CD14-positive monocyte (primary cell): ENCODE measurements around the gene LRRC45. TPM values are rescaled to one million over a fixed set of nuclear protein-coding genes. Genes with fewer than 3 reads are reported as not detected.
"Not testable (repeated sequence)": the region's sequence is repeated elsewhere in the genome, so short reads cannot be mapped to it uniquely, and the experiment has no call there.

Experiments used
- DNase-seq, 3 donors: peaks; one replicate each; pipeline ENCODE4 v3.0.0-alpha.2; 2011 to 2022
- H2AFZ ChIP-seq: 2 replicates; pipeline ENCODE4 v1.6.0; 2012; ENCODE audit warnings: mild to moderate bottlenecking, low read depth, low read length, inconsistent platforms; ENCODE audit not compliant: insufficient read depth, poor library complexity, severe bottlenecking
- H3K27ac ChIP-seq, 2 donors: 1 replicate in 1 of 2; 2 replicates in 1 of 2; pipeline ENCODE4 v1.5.1; 2012 to 2013; ENCODE audit warnings: low read length in 2 of 2, control low read depth in 1 of 2, inconsistent platforms in 1 of 2, low read depth in 1 of 2, mild to moderate bottlenecking in 1 of 2
- H3K27me3 ChIP-seq, 2 donors: one replicate each; pipeline versions ENCODE4 v1.6.0 to v1.6.1; 2011 to 2013; ENCODE audit warnings: low read length in 2 of 2; ENCODE audit not compliant: control insufficient read depth in 2 of 2, insufficient read depth in 2 of 2
- H3K36me3 ChIP-seq, 2 donors: replicated peaks in 1 of 2; 1 replicate in 1 of 2; 2 replicates in 1 of 2; pipeline versions ENCODE4 v1.5.1 to v1.6.1; 2012 to 2013; ENCODE audit warnings: low read length in 2 of 2, control low read depth in 1 of 2, inconsistent platforms in 1 of 2, mild to moderate bottlenecking in 1 of 2; ENCODE audit not compliant: insufficient read depth in 2 of 2, control insufficient read depth in 1 of 2
- H3K4me1 ChIP-seq, 2 donors: 1 replicate in 1 of 2; 2 replicates in 1 of 2; pipeline versions ENCODE4 v1.5.1 to v1.6.1; 2012 to 2013; ENCODE audit warnings: low read length in 2 of 2, control low read depth in 1 of 2, inconsistent platforms in 1 of 2, mild to moderate bottlenecking in 1 of 2, moderate library complexity in 1 of 2; ENCODE audit not compliant: insufficient read depth in 2 of 2, control insufficient read depth in 1 of 2
- H3K4me2 ChIP-seq: replicated peaks from 2 replicates; pipeline ENCODE3; 2012; ENCODE audit warnings: low read length, moderate library complexity, mild to moderate bottlenecking; ENCODE audit not compliant: poor library complexity, severe bottlenecking; ENCODE audit errors: extremely low read depth
- H3K4me3 ChIP-seq, 3 experiments: fragments of 200-600 bp in 1 of 3; sonication (generic) in 1 of 3; replicated peaks in 1 of 3; 1 replicate in 2 of 3; 2 replicates in 1 of 3; pipeline ENCODE4 v1.5.1; 2011 to 2013; ENCODE audit warnings: low read length in 3 of 3, mild to moderate bottlenecking in 3 of 3, control low read depth in 2 of 3, low read depth in 2 of 3, inconsistent platforms in 1 of 3, moderate library complexity in 1 of 3
- H3K79me2 ChIP-seq: 2 replicates; pipeline ENCODE4 v1.6.0; 2012; ENCODE audit warnings: mild to moderate bottlenecking, control low read depth, inconsistent platforms, low read length, moderate library complexity; ENCODE audit not compliant: insufficient read depth
- H3K9ac ChIP-seq: 2 replicates; pipeline ENCODE4 v1.6.0; 2017; ENCODE audit warnings: low read length, mild to moderate bottlenecking; ENCODE audit not compliant: insufficient read depth, poor library complexity, severe bottlenecking
- H3K9me3 ChIP-seq, 2 donors: replicated peaks in 1 of 2; 1 replicate in 1 of 2; 2 replicates in 1 of 2; pipeline versions ENCODE4 v1.5.1 to v1.6.1; 2012 to 2013; ENCODE audit warnings: low read length in 2 of 2, control low read depth in 1 of 2; ENCODE audit not compliant: control insufficient read depth in 1 of 2, insufficient read depth in 1 of 2
- H4K20me1 ChIP-seq: 2 replicates; pipeline ENCODE4 v1.6.0; 2012; ENCODE audit warnings: mild to moderate bottlenecking, low read length, control low read depth, moderate library complexity; ENCODE audit not compliant: insufficient read depth
- H3K27ac Mint-ChIP-seq, 7 donors: one replicate each; pipeline ENCODE4 v1.8.0; 2020; ENCODE audit warnings: mild to moderate bottlenecking in 7 of 7, mixed read lengths in 7 of 7, moderate library complexity in 6 of 7, inconsistent platforms in 2 of 7
- H3K27me3 Mint-ChIP-seq, 3 donors: one replicate each; pipeline ENCODE4 v1.8.0; 2021 to 2022; ENCODE audit warnings: low read depth in 3 of 3, mild to moderate bottlenecking in 3 of 3, mixed read lengths in 3 of 3, moderate library complexity in 3 of 3, inconsistent platforms in 1 of 3
- H3K36me3 Mint-ChIP-seq, 2 donors: one replicate each; pipeline ENCODE4 v1.8.0; 2020; ENCODE audit warnings: mixed read lengths in 2 of 2, inconsistent platforms in 1 of 2, mild to moderate bottlenecking in 1 of 2
- H3K4me1 Mint-ChIP-seq: one replicate; pipeline ENCODE4 v1.8.0; 2020; ENCODE audit warnings: mild to moderate bottlenecking, mixed read lengths
- H3K4me3 Mint-ChIP-seq, 2 donors: one replicate each; pipeline ENCODE4 v1.8.0; 2020; ENCODE audit warnings: mild to moderate bottlenecking in 2 of 2, mixed read lengths in 2 of 2, moderate library complexity in 1 of 2
- H3K9me3 Mint-ChIP-seq, 7 donors: one replicate each; pipeline ENCODE4 v1.8.0; 2020 to 2022; ENCODE audit warnings: mixed read lengths in 7 of 7, mild to moderate bottlenecking in 6 of 7, moderate library complexity in 6 of 7, inconsistent platforms in 2 of 7
- WGBS: methylation state at CpG from one replicate; pipeline ENCODE4 v1.1.5; 2013; ENCODE audit warnings: missing lambda C conversion rate; ENCODE audit not compliant: insufficient coverage; 5-methylcytosine and 5-hydroxymethylcytosine counted together
- intact Hi-C, 2 donors: fragments of 100-400 bp; cut with micrococcal nuclease; formaldehyde crosslinking; loops; one replicate each; pipeline versions ENCODE4 v1.15.0 to v1.15.1; 2023
- polyA plus RNA-seq, 3 donors: library from polyadenylated mRNA; depleted of rRNA in 1 of 3; unstranded in 2 of 3; stranded (reverse) in 1 of 3; fragments of 300-500 nt in 2 of 3; fragments of >200 nt in 1 of 3; fragmentation: Illumina TruSeq in 2 of 3; gene quantifications; 1 replicate in 2 of 3; 2 replicates in 1 of 3; pipeline ENCODE4 v1.2.3, GENCODE V29; 2012 to 2021
- TF ChIP-seq, protein P1 (sequence below): fragments of 200-600 bp; IDR thresholded peaks from one replicate; pipeline ENCODE4 v1.8.0; 2022; ENCODE audit warnings: antibody characterized with exemption, mild to moderate bottlenecking

The LRRC45 gene
- polyA plus RNA-seq, 3 donors, result 2.6 to 12.2 (median 3.4) TPM

DNA sequence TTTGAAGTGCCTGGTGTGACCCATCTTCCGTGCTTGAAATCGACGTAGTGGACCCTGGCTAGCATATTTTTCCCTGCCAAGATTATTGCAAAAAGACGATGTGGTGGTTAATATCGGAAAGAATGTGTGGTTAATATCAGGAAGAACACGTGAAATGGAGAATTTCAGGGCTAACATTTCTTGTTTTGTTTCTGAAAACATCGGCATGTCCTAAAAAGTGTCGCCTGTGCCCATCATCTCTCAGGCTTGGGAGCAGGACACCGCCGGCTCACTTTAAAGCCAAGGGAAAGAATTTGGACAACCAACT is 14.7 kb downstream of the LRRC45 start:
- intact Hi-C loops, result loop anchor here (5.0 to 10.0 kb wide), 4 partner anchors 57 to 417 kb away; partner anchors contain the start of genes CYBC1 (in 1 of the 2), FASN (in 1 of the 2), NARF (in 1 of the 2) and SLC25A10 (in 1 of the 2)
- H3K9ac ChIP-seq, result no peak overlapping the region
- H4K20me1 ChIP-seq, result peaks cover 11% of the 10 kb centered on the region
- peaks cover 6 to 7% (median 7%) of the 10 kb centered on the region in 3 donors for H3K27me3 Mint-ChIP-seq
- H3K79me2 ChIP-seq, result peaks cover 3% of the 10 kb centered on the region
- 3% methylated on average over 10 of the region's 10 CpGs for WGBS
- peaks cover 33% of the 10 kb centered on the region for H3K4me1 Mint-ChIP-seq
- peaks cover 11 to 18% of the 10 kb centered on the region in 2 donors for H3K36me3 Mint-ChIP-seq
- DNase-seq, result no peak
- peaks cover 0 to 2% (median 0%) of the 10 kb centered on the region in 7 donors for H3K9me3 Mint-ChIP-seq
- peak overlapping the region; percentile 82 to 92 for H3K4me3 Mint-ChIP-seq
- H3K4me3 ChIP-seq, result peak overlapping the region; percentile 17 to 89 (median 70)
- peak overlapping the region in 6 of 7 donors; percentile 59 to 96 (median 92) for H3K27ac Mint-ChIP-seq
- peak overlapping the region in 1 of 2 donors; percentile 80 for H3K27ac ChIP-seq
- no peaks in the 10 kb centered on the region for H3K27me3 ChIP-seq
- peak overlapping the region; percentile 100 for H3K4me2 ChIP-seq
- peaks cover 26 to 36% of the 10 kb centered on the region in 2 donors for H3K4me1 ChIP-seq
- TF ChIP-seq, protein P1, sequence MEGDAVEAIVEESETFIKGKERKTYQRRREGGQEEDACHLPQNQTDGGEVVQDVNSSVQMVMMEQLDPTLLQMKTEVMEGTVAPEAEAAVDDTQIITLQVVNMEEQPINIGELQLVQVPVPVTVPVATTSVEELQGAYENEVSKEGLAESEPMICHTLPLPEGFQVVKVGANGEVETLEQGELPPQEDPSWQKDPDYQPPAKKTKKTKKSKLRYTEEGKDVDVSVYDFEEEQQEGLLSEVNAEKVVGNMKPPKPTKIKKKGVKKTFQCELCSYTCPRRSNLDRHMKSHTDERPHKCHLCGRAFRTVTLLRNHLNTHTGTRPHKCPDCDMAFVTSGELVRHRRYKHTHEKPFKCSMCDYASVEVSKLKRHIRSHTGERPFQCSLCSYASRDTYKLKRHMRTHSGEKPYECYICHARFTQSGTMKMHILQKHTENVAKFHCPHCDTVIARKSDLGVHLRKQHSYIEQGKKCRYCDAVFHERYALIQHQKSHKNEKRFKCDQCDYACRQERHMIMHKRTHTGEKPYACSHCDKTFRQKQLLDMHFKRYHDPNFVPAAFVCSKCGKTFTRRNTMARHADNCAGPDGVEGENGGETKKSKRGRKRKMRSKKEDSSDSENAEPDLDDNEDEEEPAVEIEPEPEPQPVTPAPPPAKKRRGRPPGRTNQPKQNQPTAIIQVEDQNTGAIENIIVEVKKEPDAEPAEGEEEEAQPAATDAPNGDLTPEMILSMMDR, result no peak
- no peaks in the 10 kb centered on the region for H3K9me3 ChIP-seq
- peaks cover 0 to 7% of the 10 kb centered on the region in 2 donors for H3K36me3 ChIP-seq
- peak overlapping the region; percentile 61 for H2AFZ ChIP-seq

DNA sequence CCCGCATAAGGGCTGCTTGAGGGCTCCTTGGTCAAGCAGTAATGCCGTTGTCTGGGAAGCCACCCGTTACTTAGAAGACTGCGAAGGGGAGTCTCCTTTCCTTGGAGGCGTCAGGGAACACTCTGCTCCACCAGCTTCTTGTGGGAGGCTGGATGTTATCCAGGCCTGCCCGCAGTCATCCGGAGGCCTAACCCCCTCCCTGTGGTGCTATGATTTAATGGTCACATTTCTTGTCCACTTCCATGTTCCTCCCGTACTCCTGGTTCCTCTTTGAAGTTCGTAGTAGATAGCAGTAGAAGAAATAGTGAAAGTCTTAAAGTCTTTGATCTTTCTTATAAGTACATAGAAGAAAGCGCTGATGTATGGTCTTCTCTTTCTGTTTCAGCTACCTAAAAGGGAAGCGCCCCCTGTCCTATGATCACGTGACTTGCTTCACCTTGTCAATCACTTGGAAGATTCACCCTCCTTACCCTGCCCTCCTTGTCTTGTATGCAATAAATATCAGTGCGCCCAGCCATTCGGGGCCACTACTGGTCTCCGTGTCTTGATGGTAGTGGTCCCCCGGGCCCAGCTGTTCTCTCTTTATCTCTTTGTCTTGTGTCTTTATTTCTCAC is 15.8 kb downstream of the LRRC45 start:
- not testable (repeated sequence) for H3K27me3 Mint-ChIP-seq, H3K79me2 ChIP-seq, DNase-seq, H3K4me2 ChIP-seq, H3K4me3 ChIP-seq, H3K27me3 ChIP-seq, H3K9me3 Mint-ChIP-seq, H3K9ac ChIP-seq, H3K9me3 ChIP-seq, H3K27ac ChIP-seq, H3K36me3 ChIP-seq
- peaks cover 11% of the 10 kb centered on the region for H4K20me1 ChIP-seq
- peaks cover 11 to 15% of the 10 kb centered on the region in 2 donors for H3K36me3 Mint-ChIP-seq
- peak overlapping the region; percentile 12 to 21 for H3K4me3 Mint-ChIP-seq
- peaks cover 33% of the 10 kb centered on the region for H3K4me1 Mint-ChIP-seq
- intact Hi-C loops, result loop anchor here (5.0 to 10.0 kb wide), 4 partner anchors 56 to 416 kb away; partner anchors contain the start of genes CYBC1 (in 1 of the 2), FASN (in 1 of the 2), NARF (in 1 of the 2) and SLC25A10 (in 1 of the 2)
- peaks cover 26 to 36% of the 10 kb centered on the region in 2 donors for H3K4me1 ChIP-seq
- peak overlapping the region; percentile 35 for H2AFZ ChIP-seq
- peak overlapping the region in 4 of 7 donors; percentile 3 to 69 (median 56) for H3K27ac Mint-ChIP-seq
- WGBS, result 83% methylated on average over 9 of the region's 16 CpGs
